ENCODE data around the gene RHBDF2.

- TF ChIP-seq EP300 (IDR thresholded peaks at IDR 0.05) (no peak), POLR2A (IDR thresholded peaks at IDR 0.05) (no peak)
- TF ChIP-seq, protein P1, sequence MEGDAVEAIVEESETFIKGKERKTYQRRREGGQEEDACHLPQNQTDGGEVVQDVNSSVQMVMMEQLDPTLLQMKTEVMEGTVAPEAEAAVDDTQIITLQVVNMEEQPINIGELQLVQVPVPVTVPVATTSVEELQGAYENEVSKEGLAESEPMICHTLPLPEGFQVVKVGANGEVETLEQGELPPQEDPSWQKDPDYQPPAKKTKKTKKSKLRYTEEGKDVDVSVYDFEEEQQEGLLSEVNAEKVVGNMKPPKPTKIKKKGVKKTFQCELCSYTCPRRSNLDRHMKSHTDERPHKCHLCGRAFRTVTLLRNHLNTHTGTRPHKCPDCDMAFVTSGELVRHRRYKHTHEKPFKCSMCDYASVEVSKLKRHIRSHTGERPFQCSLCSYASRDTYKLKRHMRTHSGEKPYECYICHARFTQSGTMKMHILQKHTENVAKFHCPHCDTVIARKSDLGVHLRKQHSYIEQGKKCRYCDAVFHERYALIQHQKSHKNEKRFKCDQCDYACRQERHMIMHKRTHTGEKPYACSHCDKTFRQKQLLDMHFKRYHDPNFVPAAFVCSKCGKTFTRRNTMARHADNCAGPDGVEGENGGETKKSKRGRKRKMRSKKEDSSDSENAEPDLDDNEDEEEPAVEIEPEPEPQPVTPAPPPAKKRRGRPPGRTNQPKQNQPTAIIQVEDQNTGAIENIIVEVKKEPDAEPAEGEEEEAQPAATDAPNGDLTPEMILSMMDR (IDR thresholded peaks at IDR 0.05): no peak
Observed at GRCh38 chr17:76504117-76504516, 2.9 kb upstream of the RHBDF2 start.
